ENCODE measurements around the gene ATAD3C. TPM values are rescaled to one million over a fixed set of nuclear protein-coding genes. Genes with fewer than 3 reads are reported as not detected.
"Not testable (repeated sequence)": the region's sequence is repeated elsewhere in the genome, so short reads cannot be mapped to it uniquely, and the experiment has no call there.

Gene ATAD3C
- total and polyA plus RNA-seq, 10 of the 15 experiments (the other 5 are each of a cell fraction or from before 2014, with no cell fraction given): 0.03 to 3.1 (median 0.86) TPM

DNA sequence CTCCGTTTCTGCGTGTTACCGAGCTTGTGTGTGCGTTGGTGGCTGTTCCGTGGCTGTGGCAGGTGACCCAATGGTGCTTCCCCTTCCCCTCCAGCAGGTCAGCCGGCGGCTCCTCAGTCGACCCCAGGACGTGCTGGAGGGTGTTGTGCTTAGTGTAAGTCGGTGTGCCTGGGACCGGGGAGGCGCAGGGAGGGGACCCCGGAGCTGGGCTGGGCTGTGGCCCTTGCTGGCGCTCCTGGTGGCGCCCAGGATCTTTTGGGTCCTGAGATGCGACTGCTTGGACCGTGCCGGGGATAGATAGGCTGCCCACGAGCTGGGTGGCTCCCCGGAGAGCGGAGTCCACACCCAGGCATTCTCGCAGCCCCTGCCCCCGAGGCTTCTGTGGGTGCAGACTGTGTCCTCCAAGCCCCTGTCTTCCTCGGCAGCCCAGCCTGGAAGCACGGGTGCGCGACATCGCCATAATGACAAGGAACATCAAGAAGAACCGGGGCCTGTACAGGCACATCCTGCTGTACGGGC lies 5.9 kb downstream of the ATAD3C start:
- no peak overlapping the region for H3K27ac ChIP-seq (ENCODE audit: control insufficient read depth, insufficient read depth)
- H3K9ac ChIP-seq (ENCODE audit: control insufficient read depth, insufficient read depth, low read length): no peak overlapping the region
- no peak for FAIRE-seq
- ChIA-PET POLR2A (interaction anchor here (0.7 kb wide), 1 partner anchor 28 kb away, joined by 5 read pairs; no protein-coding TSS in a partner anchor), SMC1A (ENCODE audit: uncharacterized antibody, unreplicated experiment) (no interaction called here), CTCF (no interaction called here), RAD21 (ENCODE audit: unreplicated experiment) (no interaction called here)
- no TSS peak for BruUV-seq (replicated peaks)
- no peaks in the 10 kb centered on the region for H3K27me3 ChIP-seq (replicated peaks in 1 of 2; ENCODE audit: control insufficient read depth in 2 of 2, insufficient read depth in 2 of 2, low read length in 1 of 2)
- ATAC-seq: no peak
- no peak overlapping the region for H2AFZ ChIP-seq (ENCODE audit: control insufficient read depth, low read depth, low read length)
- intact Hi-C loops (cut with micrococcal nuclease; ENCODE audit: unreplicated experiment): no loop called here
- no peaks in the 10 kb centered on the region for H3K4me1 ChIP-seq (ENCODE audit: control insufficient read depth, insufficient read depth, low read length)
- no peaks in the 10 kb centered on the region for H4K20me1 ChIP-seq (ENCODE audit: control insufficient read depth, insufficient read depth)
- 67% methylated on average over 30 of the region's 30 CpGs for WGBS (ENCODE audit: insufficient coverage, insufficient replicate concordance, low lambda C conversion rate, missing lambda C conversion rate)
- no peak for DNase-seq (ENCODE audit: low read depth, low spot score)
- in situ Hi-C loops (cut with MboI): no loop called here
- no peaks in the 10 kb centered on the region for H3K36me3 ChIP-seq (ENCODE audit: control insufficient read depth in 2 of 2, insufficient read depth in 2 of 2, low read length in 1 of 2)
- no peak for TF ChIP-seq SMAD5 (IDR thresholded peaks at IDR 0.05; ENCODE audit: low read depth)
- TF ChIP-seq JUNB (IDR thresholded peaks at IDR 0.05): no peak
- no peak for TF ChIP-seq EGR1 (IDR thresholded peaks at IDR 0.05; ENCODE audit: borderline replicate concordance in 1 of 2, low read depth in 2 of 2, low read length in 2 of 2)
- TF ChIP-seq KAT2A (conservative IDR thresholded peaks at IDR 0.05; ENCODE audit: control insufficient read depth, low read depth, low read length): no peak
- no peak for TF ChIP-seq PAX8 (IDR thresholded peaks at IDR 0.05)
- TF ChIP-seq, protein P1, sequence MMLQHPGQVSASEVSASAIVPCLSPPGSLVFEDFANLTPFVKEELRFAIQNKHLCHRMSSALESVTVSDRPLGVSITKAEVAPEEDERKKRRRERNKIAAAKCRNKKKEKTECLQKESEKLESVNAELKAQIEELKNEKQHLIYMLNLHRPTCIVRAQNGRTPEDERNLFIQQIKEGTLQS (IDR thresholded peaks at IDR 0.05; ENCODE audit: borderline replicate concordance, extremely low read depth, low read depth, low read length): no peak
- TF ChIP-seq IKZF2 (IDR thresholded peaks at IDR 0.05): no peak
- no peak for TF ChIP-seq SMC3 (IDR thresholded peaks at IDR 0.05; ENCODE audit: borderline replicate concordance, low read length)
- TF ChIP-seq, protein P2, sequence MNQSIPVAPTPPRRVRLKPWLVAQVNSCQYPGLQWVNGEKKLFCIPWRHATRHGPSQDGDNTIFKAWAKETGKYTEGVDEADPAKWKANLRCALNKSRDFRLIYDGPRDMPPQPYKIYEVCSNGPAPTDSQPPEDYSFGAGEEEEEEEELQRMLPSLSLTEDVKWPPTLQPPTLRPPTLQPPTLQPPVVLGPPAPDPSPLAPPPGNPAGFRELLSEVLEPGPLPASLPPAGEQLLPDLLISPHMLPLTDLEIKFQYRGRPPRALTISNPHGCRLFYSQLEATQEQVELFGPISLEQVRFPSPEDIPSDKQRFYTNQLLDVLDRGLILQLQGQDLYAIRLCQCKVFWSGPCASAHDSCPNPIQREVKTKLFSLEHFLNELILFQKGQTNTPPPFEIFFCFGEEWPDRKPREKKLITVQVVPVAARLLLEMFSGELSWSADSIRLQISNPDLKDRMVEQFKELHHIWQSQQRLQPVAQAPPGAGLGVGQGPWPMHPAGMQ (IDR thresholded peaks at IDR 0.05; ENCODE audit: borderline replicate concordance): no peak
- TF ChIP-seq NR2C1 (IDR thresholded peaks at IDR 0.05): no peak
- no peak for TF ChIP-seq POLR2AphosphoS2 (IDR thresholded peaks at IDR 0.05; ENCODE audit: low read depth, low read length)
- TF ChIP-seq FOXM1 (IDR thresholded peaks at IDR 0.05; ENCODE audit: low read depth, low read length): no peak
- no peak for TF ChIP-seq CHD2 (IDR thresholded peaks at IDR 0.05; ENCODE audit: borderline replicate concordance, low read depth, low read length)
- TF ChIP-seq NR2C2 (IDR thresholded peaks at IDR 0.05; ENCODE audit: borderline replicate concordance, control insufficient read depth, insufficient read length, low read depth): no peak
- TF ChIP-seq RUNX3 (IDR thresholded peaks at IDR 0.05; ENCODE audit: low read length): no peak
- TF ChIP-seq FOS (IDR thresholded peaks at IDR 0.05; ENCODE audit: borderline replicate concordance, extremely low read depth, insufficient read length): no peak
- TF ChIP-seq EED (IDR thresholded peaks at IDR 0.05; ENCODE audit: low read depth): no peak
- no peak overlapping the region for H3K4me3 ChIP-seq
- H3K79me2 ChIP-seq (ENCODE audit: control insufficient read depth, insufficient read depth, low read length): no peaks in the 10 kb centered on the region
- no peak overlapping the region for H3K4me2 ChIP-seq (ENCODE audit: control insufficient read depth, insufficient read depth)
- H3K9me3 ChIP-seq (replicated peaks; ENCODE audit: control insufficient read depth, insufficient read depth, low read length): no peaks in the 10 kb centered on the region

DNA sequence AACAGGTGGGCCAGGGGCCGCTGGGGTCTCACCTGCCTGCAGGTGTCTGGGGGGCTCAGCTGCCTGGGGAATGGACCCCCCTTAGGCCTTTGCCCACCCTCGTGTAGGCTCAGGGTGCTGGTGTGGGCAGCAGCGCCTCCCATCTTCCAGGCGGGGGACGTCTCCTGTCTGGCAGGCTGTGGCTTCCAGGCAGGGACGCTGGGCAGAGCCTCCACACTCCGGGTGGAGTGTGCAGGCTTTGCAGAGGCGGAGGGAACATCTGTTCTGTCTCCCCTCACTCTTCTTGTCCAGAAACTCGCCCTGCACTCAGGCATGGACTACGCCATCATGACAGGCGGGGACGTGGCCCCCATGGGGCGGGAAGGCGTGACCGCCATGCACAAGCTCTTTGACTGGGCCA lies 6.4 kb downstream of the ATAD3C start:
- H3K9ac ChIP-seq (ENCODE audit: control insufficient read depth, insufficient read depth, low read length); BruUV-seq (replicated peaks); in situ Hi-C loops (cut with MboI); FAIRE-seq; H3K4me3 ChIP-seq; H4K20me1 ChIP-seq (ENCODE audit: control insufficient read depth, insufficient read depth); CTCF ChIA-PET; DNase-seq (ENCODE audit: low read depth, low spot score); RAD21 ChIA-PET (ENCODE audit: unreplicated experiment); intact Hi-C loops (cut with micrococcal nuclease; ENCODE audit: unreplicated experiment); H3K27ac ChIP-seq (ENCODE audit: control insufficient read depth, insufficient read depth); H3K9me3 ChIP-seq (replicated peaks; ENCODE audit: control insufficient read depth, insufficient read depth, low read length); ATAC-seq; H3K27me3 ChIP-seq (replicated peaks in 1 of 2; ENCODE audit: control insufficient read depth in 2 of 2, insufficient read depth in 2 of 2, low read length in 1 of 2); H3K79me2 ChIP-seq (ENCODE audit: control insufficient read depth, insufficient read depth, low read length); H3K4me2 ChIP-seq (ENCODE audit: control insufficient read depth, insufficient read depth); H3K4me1 ChIP-seq (ENCODE audit: control insufficient read depth, insufficient read depth, low read length); POLR2A ChIA-PET; SMC1A ChIA-PET (ENCODE audit: uncharacterized antibody, unreplicated experiment); H3K36me3 ChIP-seq (ENCODE audit: control insufficient read depth in 2 of 2, insufficient read depth in 2 of 2, low read length in 1 of 2); H2AFZ ChIP-seq (ENCODE audit: control insufficient read depth, low read depth, low read length): not testable (repeated sequence)
- 80% methylated on average over 1 of the region's 15 CpGs for WGBS (ENCODE audit: insufficient coverage, insufficient replicate concordance, low lambda C conversion rate, missing lambda C conversion rate)

Measured in GM12878 (cell line).